GM19023 (cell line): ENCODE results near the gene EDN2.

Experiments
- ATAC-seq: cut with Tn5 transposase; IDR thresholded peaks from one replicate; pipeline ENCODE4 v1.9.1; 2021; ENCODE audit warnings: mild to moderate bottlenecking, moderate library complexity; ENCODE audit not compliant: unreplicated experiment

Gene EDN2

GRCh38 chr1:41484402-41485241 lies at the start of gene EDN2:
EDN2 (minus strand) TSS chr1:41484683; CDS start chr1:41484601, 82 bp downstream.
- no peak for ATAC-seq

- no peak for ATAC-seq
Measured at GRCh38 chr1:41533731-41534080, 49.2 kb upstream of the EDN2 start.

DNA sequence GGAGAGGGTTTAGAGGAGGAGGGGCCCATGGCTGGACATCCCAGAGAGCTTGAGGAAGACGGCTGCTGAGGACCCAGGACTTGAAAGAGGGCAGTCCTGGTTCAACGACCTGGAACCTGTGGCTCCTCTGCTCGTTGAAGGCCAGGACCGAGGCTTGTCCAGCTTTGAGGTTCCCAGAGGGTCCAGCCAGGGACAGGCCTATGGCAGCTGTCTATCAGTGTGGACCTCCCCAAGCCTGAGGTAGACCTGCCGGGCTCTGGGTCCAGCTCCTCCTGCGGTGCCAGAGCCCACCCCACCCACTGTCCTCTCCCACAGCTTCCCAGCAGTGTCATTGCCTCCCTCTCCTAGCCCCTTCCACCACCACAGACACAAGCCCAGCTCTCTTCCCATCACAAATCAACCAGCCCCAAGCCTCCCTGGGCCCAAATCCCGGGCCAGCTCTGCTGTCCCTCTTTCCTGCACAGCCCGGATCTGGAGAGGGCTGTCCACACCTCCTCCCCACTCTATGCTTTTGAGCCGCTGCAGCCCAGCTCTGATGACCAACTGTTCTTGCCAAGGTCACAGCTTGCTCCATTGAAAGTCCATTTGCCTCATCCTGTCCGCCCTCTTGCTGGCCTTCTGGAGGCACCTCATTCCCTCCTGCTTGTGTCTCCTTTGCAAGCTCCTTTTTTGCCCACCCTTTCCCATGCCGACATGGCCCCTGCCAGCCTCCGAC lies 48.7 kb upstream of the EDN2 start:
- ATAC-seq: no peak

- ATAC-seq: no peak
Measured at GRCh38 chr1:41532206-41532975, 47.9 kb upstream of the EDN2 start.

- ATAC-seq: no peak
Measured at GRCh38 chr1:41530411-41530810, 45.9 kb upstream of the EDN2 start.

GRCh38 chr1:41529621-41530395 lies 45.3 kb upstream of the EDN2 start:
- ATAC-seq: no peak

DNA sequence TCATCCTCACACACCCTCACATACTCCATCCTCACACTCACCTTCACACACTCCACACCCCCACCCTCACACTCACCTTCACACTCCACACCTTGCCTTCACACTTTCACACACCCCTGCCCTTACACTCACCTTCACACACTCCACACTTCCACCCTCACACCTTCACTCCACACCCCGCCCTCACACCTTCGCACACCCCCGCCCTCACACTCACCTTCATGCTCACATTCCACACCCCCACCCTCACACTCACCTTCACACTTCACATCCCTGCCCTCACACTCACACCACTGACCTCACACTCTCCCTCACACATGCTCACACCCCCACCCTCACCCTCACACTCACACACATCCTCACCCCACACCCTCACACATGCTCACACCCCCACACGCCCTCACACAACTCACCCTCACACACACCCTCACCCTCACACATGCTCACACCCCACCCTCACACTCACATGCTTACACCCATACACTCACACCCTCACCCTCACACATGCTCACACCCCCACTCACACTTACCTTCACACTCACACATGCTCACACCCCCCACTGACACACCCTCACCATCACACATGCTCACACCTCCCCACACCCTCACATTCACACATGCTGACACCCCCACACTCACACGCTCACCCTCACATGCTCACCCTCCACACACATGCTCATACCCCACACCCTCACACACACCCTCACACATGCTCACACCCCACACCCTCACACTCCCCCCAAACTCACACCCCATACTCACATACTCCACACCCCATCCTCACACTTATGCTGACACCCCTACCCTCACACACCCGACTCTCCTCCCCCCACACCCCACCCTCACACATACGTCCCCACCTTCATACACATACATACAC lies 44.5 kb upstream of the EDN2 start:
- ATAC-seq: no peak

DNA sequence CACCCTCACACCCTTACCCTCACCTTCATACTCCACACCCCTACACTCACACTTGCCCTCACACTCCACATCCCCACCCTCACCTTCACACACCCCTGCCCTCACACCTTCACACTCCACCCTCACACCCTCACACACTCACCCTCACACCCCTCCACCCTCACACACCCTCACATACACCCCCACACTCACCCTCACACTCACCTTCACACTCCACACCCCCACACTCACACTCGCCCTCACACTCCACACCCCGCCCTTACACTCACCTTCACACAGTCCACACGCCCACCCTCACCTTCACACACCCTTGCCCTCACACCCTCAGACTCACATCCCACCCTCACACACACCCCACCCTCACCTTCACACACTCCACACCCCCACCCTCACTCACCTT lies 43.6 kb upstream of the EDN2 start:
- ATAC-seq: no peak

- ATAC-seq: no peak
Measured at GRCh38 chr1:41526956-41527561, 42.6 kb upstream of the EDN2 start.

DNA sequence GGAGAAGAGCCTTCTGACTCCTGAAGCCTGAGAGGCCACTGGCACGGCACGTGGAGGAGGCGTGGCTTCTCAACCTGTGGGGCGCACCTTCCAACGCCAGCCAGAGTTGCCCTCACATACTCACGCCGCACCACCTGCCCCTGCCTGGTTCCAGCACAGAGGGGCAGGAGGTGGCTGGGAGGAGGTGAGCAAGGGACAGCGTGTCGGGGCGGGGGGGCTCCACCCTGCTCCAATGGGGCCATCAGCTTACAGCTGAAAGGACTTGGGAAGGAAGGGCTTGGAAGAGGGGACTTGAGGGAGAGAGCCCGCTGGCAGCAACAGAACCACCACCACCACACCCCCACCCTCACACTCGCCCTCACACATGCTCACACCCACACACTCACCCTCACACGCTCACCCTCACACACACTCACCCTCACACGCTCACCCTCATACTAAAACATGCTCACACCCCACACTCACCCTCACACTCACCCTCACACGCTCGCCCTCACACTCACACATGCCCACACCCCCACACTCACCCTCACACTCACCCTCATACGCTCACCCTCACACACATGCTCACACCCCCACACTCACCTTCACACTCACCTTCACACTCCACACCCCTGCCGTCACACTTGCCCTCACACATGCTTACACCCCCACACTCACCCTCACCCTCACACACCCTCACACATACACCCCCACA lies 41.6 kb upstream of the EDN2 start:
- ATAC-seq: no peak

DNA sequence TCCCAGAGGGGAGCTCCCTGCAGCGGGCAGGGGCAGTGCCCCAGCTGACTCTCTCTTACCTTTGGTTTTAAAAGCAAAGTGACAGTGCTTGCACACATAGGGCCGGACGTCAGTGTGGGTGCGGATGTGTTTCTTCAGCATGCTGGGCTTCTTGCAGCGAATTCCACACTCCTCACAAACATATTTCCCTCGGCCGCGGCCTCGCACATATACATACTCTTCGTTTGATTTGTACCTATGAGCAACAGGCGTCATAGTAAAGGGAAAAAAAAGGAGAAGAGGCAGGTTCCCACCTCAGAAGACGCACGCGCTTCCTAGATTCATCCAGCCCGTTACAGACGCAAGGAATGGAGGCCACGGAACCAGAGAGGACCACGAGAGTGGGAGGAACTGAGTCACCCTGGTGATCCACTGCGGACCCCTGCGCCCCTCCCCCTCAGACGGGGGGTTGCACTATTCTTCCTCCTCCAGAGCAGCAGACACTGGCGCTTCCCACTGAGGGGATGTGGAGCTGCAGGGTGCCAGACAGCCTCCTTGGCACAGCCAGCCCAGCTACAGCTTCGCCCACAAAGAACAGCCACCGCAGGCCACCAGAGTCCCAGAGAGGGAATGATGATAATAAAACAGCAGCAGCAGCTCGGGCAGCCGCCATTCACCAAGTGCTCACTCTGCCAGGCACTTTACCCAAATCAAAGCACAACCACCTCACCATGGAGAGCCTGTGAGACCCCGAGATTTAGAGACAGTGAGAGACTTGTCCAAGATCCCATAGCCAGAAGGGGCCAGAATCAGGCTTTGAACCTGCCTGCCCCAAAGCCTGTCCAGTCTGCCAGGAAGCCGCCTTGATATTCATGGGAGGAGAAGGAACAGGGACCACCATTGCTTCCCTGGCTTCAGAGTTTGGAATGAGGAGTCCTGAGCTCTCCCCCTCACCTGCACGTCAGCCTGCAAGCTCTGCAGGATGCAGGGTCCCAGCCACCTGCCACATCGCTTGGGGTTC lies 40.5 kb upstream of the EDN2 start:
- ATAC-seq: no peak

- no peak for ATAC-seq
Measured at GRCh38 chr1:41523949-41524675, 39.6 kb upstream of the EDN2 start.

- no peak for ATAC-seq
Measured at GRCh38 chr1:41523071-41523470, 38.6 kb upstream of the EDN2 start.

DNA sequence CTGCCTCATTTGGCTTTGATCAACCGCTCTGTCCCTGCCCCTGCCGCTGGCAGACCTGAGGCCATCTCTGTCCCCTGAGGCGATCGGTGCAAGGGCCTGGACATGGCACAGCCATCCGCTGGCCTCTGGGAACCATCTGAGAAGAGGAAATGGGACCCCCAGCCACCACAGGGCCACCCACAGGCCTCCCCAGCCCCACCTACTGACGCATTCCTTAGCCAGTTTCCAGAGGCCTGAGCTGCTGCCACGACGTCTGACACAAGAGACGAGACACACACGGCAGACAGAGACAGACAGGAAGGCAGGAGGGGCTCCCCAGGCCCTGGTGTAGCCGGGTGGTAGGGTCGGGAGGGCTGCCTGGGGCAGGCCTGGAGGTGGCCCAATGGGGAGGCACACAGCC lies 37.3 kb upstream of the EDN2 start:
- no peak for ATAC-seq

DNA sequence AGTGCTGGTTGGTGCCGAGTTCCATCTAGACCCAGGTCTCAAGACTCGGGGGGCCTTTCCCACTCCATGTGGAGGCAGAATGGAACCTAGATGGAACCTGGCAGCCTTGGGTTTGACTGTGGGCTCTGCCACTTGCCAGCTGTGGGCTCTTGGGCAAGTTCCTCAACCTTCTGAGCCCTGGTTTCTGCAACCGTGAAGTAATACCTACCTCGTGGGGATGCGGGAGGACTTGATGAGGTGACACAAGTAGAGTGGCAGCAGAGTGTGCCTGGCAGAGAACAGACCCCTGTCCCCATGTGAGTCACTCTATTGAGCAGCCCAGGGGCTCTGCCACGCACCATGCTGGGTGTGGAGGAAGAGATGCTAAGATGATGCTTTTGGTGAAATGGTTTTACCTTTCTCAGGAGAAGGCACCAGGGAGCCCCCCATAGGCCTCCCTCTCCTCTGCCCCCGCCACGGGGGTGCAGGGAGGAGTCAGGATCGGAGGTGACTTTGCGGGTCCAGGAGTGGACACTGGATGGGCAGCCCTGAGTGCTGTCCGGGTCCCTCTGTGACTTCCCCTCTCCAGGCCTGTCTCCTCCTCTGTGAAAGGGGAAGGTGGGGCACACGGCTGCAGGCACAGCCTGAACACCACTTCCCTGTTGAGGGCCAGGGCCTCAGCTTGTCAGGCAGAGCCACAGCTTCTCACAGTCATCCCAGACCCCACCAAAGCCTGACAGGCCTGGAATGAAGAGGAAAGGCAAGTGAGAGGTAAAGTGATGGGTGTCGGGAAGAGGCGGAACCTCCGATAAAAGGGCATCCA lies 36.7 kb upstream of the EDN2 start:
- ATAC-seq: no peak

DNA sequence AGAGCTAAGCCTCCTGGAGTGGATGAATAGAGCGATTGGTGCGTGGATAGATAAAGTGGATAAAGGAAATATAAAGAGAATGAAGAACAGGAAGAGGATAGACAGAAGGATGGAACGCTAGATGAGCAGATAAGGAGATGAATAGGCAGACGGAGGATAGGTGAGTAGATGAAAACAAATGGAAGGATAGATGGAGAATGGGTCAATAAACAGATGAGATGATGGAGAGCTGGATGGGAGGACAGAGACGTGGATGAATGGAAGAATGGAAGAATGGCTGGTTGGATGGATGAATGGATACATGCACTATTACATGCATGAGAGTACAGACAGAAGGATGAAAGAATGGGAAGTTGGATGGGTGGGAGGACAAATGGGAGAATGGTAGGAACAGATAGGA lies 35.2 kb upstream of the EDN2 start:
- no peak for ATAC-seq
